AML-193 (cell line): ENCODE results near the gene EIF4ENIF1.
"Not testable (repeated sequence)": the region's sequence is repeated elsewhere in the genome, so short reads cannot be mapped to it uniquely, and the experiment has no call there.

Source experiments
- DNase-seq, 2 experiments: peaks; one replicate each; lab custom pipeline; 2025; lab: John Stamatoyannopoulos, UW

Gene EIF4ENIF1

GRCh38 chr22:31492151-31492550, 2.5 kb upstream of the EIF4ENIF1 start:
- DNase-seq: no peak

GRCh38 chr22:31491218-31491962, 1.7 kb upstream of the EIF4ENIF1 start:
- DNase-seq: no peak

- peak; percentile 91 to 97 for DNase-seq
Observed at GRCh38 chr22:31490496-31490925, 869 bp upstream of the EIF4ENIF1 start.

- no peak for DNase-seq
Observed at GRCh38 chr22:31488988-31489617, 539 bp downstream of the EIF4ENIF1 start.

DNA sequence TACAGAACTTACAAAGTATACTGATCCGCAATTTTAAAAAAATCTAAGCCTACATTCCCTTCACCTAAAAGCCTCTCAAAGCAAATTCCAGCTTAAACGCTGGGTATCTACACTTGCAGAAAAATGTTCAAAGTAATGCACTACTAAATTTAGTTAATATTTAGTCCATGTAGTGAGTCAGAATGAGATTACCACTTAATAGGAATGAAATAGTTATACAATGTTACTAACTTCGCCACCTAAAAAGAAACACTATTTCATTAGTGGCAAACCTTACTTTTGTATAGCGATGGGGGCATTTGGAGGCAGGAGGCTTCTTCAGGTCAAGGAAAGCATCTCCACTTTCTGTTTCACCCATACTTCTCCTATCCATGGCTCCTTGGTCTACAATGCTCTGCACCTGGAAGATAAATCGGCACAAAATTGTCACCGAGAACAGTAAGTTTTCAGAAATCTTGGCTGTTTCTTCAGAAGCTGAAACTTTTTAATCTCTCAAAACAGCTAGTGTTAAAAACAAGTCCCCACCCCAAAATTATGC, 1.2 kb downstream of the EIF4ENIF1 start:
- peak in 1 of 2 experiments; percentile 3 for DNase-seq

DNA sequence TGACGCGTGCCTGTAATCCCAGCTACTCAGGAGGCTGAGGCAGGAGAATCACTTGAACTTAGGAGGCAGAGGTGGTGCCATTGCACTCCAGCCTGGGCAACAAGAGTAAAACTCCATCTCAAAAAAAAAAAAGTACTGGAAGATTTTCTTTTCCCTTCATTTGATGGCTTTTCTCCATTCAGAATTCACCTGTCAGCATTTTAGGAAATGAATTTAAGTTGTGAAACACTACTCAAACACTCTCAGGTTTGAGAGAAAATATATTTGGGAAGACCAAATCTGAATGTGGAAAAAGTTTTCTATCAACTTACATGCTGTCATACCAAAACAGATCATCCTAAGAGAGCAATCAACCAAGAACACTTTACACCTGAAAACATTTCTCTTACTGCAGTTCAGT, 2.7 kb downstream of the EIF4ENIF1 start:
- DNase-seq: no peak

DNA sequence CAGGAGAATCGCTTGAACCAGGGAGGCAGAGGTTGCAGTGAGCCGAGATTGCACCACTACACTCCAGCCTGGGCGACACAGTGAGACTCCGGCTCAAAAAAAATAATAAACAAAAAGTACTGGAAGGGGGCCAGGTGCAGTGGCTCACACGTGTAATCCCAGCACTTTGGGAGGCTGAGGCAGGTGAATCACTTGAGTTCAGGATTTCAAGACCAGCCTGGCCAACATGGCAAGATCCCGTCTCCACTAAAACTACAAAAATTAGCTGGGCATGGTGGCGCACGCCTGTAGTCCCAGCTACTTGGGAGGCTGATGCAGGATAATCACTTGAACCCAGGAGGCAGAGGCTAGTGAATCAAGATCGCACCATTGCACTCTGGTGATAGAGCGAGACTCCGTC, 3.3 kb downstream of the EIF4ENIF1 start:
- DNase-seq: not testable (repeated sequence)

DNA sequence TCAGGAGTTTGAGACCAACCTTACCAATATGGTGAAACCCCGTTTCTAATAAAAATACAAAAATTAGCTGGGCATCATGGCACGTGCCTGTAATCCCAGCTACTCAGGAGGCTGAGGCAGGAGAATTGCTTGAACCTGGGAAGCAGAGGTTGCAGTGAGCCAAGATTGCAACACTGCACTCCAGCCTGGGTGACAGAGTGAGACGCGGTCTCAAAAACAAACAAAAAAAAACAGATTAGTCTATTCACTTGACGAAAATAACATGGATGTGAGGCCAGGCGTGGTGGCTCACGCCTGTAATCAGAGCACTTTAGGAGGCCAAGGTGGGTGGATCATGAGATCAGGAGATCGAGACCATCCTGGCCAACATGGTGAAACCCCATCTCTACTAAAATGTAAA, 7.2 kb downstream of the EIF4ENIF1 start:
- DNase-seq: not testable (repeated sequence)

DNA sequence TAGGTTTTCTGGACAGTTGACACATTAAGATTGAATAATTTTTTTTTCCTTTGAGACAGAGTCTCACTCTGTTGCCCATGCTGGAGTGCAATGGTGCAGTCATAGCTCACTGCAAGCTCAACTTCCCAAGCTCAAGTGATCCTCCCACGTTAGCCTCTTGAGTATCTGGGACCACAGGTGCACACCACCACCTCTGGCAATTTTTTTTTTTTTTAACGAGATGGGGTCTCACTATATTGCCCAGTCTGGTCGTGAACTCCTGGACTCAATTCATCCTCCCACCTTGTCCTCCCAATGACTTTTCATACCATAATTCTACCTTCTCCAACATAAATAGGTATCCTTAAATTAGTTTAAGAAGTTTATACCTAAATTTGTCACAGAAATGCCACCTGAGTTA, 8.5 kb downstream of the EIF4ENIF1 start:
- DNase-seq: no peak

DNA sequence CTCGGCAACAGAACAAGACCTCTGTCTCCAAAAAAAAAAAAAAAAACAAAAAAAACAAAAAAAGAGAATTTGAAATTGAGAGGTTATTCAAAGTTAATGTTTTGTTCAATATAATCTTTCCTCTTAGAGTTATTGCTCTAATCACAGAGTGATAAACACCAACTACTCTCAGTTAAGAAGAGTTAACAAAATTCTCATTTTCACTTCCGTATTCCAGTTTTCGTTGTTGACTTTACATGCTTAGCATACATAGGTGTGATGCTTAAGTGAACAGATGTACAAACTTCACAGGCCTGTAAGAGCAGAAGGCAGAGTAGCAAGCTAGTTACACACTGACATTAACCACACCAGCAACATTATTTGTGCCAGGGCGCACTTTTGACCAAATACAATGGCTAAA, 12.3 kb downstream of the EIF4ENIF1 start:
- DNase-seq: no peak

DNA sequence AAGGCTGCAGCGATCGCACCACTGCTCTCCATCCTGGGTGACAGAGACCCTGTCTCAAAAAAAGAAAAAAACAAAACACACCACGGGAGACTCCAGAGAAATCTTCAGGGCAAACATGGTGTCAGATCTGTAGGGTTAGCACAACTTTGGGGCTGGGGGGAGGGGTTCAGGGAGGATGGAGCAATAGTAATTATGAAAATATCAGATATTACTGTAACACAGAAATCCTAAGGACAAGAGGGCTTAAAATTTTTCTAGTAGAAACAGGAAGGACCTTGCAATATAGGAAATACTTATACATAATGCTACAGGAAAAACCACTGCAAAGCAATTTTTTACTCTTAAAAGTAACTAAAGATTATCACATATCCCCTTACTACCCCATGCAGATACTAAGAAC, 13.8 kb downstream of the EIF4ENIF1 start:
- DNase-seq: peak; percentile 12 to 22

DNA sequence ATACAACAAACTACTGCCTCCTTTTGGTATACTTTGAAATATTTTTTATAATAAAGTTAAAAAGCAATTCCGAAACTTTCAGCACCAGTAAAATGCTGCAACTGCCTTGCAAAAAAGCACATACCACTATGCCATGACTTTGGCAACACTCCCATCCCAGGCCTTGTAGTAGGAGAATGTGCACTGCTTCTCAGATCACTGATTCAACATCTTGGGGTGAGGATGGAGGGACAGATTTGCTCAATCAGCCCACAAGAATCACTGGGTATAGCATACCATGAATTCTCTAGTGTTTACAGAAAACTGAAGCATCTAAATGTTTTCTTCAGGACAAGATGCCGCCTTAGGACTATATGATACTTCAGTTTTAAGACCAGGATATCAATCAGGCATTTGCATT, 14.9 kb downstream of the EIF4ENIF1 start:
- no peak for DNase-seq

- no peak for DNase-seq
Observed at GRCh38 chr22:31465307-31465706, 24.3 kb downstream of the EIF4ENIF1 start.

GRCh38 chr22:31461699-31462098, 27.9 kb downstream of the EIF4ENIF1 start:
- no peak for DNase-seq

- DNase-seq: peak; percentile 43 to 45
Observed at GRCh38 chr22:31451709-31452571, 37.7 kb downstream of the EIF4ENIF1 start.

GRCh38 chr22:31449506-31449905, 40.1 kb downstream of the EIF4ENIF1 start:
- no peak for DNase-seq

GRCh38 chr22:31448382-31448781, 41.3 kb downstream of the EIF4ENIF1 start:
- no peak for DNase-seq

- DNase-seq: no peak
Observed at GRCh38 chr22:31447337-31447736, 42.3 kb downstream of the EIF4ENIF1 start.

GRCh38 chr22:31446767-31447166, 42.9 kb downstream of the EIF4ENIF1 start:
- DNase-seq: no peak

DNA sequence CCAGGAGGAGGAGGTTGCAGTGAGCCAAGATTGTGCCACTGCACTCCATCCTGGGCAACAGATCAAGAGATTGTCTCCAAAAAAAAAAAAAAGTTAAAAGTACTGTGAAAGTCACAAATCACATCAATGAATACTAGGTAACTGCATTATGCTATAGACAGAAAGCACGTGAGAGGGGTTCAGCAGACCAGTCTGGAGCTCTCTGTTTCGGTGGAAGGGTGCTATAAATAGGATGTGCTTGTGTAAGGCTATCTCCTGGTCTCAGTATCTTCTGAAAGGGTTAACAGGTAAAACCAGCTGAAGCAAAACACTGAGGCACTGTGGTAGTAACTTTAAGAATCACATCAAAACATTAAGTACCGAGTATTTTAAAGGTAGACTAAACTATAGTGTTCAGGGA, 43.4 kb downstream of the EIF4ENIF1 start:
- no peak for DNase-seq

DNA sequence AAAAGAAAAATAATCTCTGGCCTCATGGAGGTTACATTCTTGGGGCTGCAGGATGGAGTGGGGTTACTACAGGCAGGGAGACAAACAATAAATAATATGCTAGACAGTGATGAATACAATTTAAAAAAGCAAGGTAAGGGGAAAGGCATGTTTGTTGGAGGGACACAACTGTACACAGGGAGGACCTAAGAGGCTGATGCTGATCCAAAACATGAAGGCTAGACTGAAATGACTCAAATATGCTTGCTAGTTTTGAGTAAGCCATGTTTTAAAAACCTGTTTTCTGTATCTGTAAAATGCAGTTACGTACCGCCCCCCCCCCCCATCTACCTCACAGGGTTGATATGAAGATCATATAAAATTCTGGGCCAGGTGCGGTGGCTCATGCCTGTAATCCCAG, 44.0 kb downstream of the EIF4ENIF1 start:
- no peak for DNase-seq

GRCh38 chr22:31443516-31443915, 46.1 kb downstream of the EIF4ENIF1 start:
- no peak for DNase-seq
